Natural killer cell (primary cell): ENCODE results near the gene PRPS1L1. TPM values are rescaled to one million over a fixed set of nuclear protein-coding genes. Genes with fewer than 3 reads are reported as not detected.

Source experiments
- ATAC-seq, 3 donors: fragments of 150-1000 bp in 2 of 3; fragments of 200-7000 bp in 1 of 3; cut with Tn5 transposase; 1 replicate in 1 of 3; 2 replicates in 2 of 3; pipeline ENCODE4 v1.10.0; 2021; ENCODE audit warnings: mild to moderate bottlenecking in 2 of 3, moderate library complexity in 2 of 3
- DNase-seq, 2 donors: peaks; one replicate each; pipeline versions ENCODE4 v3.0.0 to v3.0.0-alpha.2; 2013 to 2021; ENCODE audit warnings: mixed read lengths in 1 of 2
- H3K27ac ChIP-seq: one replicate; pipeline ENCODE4 v1.5.1; 2013; ENCODE audit warnings: mild to moderate bottlenecking, low read length
- H3K27me3 ChIP-seq: one replicate; pipeline ENCODE4 v1.6.1; 2013; ENCODE audit warnings: low read length; ENCODE audit not compliant: control insufficient read depth, insufficient read depth
- H3K36me3 ChIP-seq: one replicate; pipeline ENCODE4 v1.6.1; 2013; ENCODE audit warnings: low read length; ENCODE audit not compliant: control insufficient read depth, insufficient read depth
- H3K4me1 ChIP-seq: one replicate; pipeline ENCODE4 v1.6.1; 2013; ENCODE audit warnings: low read length; ENCODE audit not compliant: control insufficient read depth, insufficient read depth
- H3K4me3 ChIP-seq: one replicate; pipeline ENCODE4 v1.5.1; 2013; ENCODE audit warnings: low read length
- H3K9me3 ChIP-seq: one replicate; pipeline ENCODE4 v1.6.1; 2013; ENCODE audit warnings: low read length; ENCODE audit not compliant: control insufficient read depth, insufficient read depth
- H3K27ac Mint-ChIP-seq, 2 donors: one replicate each; pipeline ENCODE4 v1.8.0; 2022; ENCODE audit warnings: mild to moderate bottlenecking in 2 of 2, mixed read lengths in 2 of 2, moderate library complexity in 1 of 2
- H3K27me3 Mint-ChIP-seq, 2 donors: one replicate each; pipeline ENCODE4 v1.8.0; 2022; ENCODE audit warnings: low read depth in 2 of 2, mixed read lengths in 2 of 2
- H3K36me3 Mint-ChIP-seq: one replicate; pipeline ENCODE4 v1.8.0; 2022; ENCODE audit warnings: mixed read lengths
- H3K4me1 Mint-ChIP-seq, 2 donors: one replicate each; pipeline ENCODE4 v1.8.0; 2022; ENCODE audit warnings: mixed read lengths in 2 of 2
- H3K4me3 Mint-ChIP-seq: one replicate; pipeline ENCODE4 v1.8.0; 2022; ENCODE audit warnings: mild to moderate bottlenecking, moderate library complexity, mixed read lengths
- H3K9me3 Mint-ChIP-seq, 2 donors: one replicate each; pipeline ENCODE4 v1.8.0; 2022; ENCODE audit warnings: mixed read lengths in 2 of 2
- CTCF ChIP-seq: fragments of 200-600 bp; IDR thresholded peaks from one replicate; pipeline ENCODE4 v1.8.0; 2022; ENCODE audit warnings: antibody characterized with exemption
- WGBS: methylation state at CpG from one replicate; pipeline ENCODE4 v1.1.7; 2013; ENCODE audit warnings: missing lambda C conversion rate; ENCODE audit not compliant: insufficient coverage; 5-methylcytosine and 5-hydroxymethylcytosine counted together
- intact Hi-C: fragments of 100-400 bp; cut with micrococcal nuclease; formaldehyde crosslinking; loops from one replicate; pipeline ENCODE4 v1.14.2; 2022
- total RNA-seq, 4 donors: library from RNA; stranded (reverse); fragments of 120-200 nt in 1 of 4; gene quantifications; one replicate each; pipeline versions ENCODE4 v1.2.3 to v1.2.4, GENCODE V29; 2013 to 2022

Gene PRPS1L1
- total RNA-seq, 3 donors from 2014 or later (not counting 1 experiment from before 2014, with no cell fraction given) = not detected

GRCh38 chr7:18041191-18041590 lies 13.5 kb upstream of the PRPS1L1 start:
- intact Hi-C loops = no loop called here
- DNase-seq (no peak), ATAC-seq (no peak)
- Histone ChIP-seq H3K9me3 (no peaks in the 10 kb centered on the region), H3K4me3 (no peak overlapping the region), H3K27me3 (no peaks in the 10 kb centered on the region), H3K4me1 (no peaks in the 10 kb centered on the region), H3K27ac (no peak overlapping the region), H3K36me3 (no peaks in the 10 kb centered on the region)
- H3K36me3 Mint-ChIP-seq = no peaks in the 10 kb centered on the region
- no peaks in the 10 kb centered on the region for H3K27me3 Mint-ChIP-seq
- no peaks in the 10 kb centered on the region for H3K9me3 Mint-ChIP-seq
- H3K4me1 Mint-ChIP-seq = no peaks in the 10 kb centered on the region
- H3K4me3 Mint-ChIP-seq = no peak overlapping the region
- no peak overlapping the region for H3K27ac Mint-ChIP-seq
- TF ChIP-seq CTCF = no peak

- intact Hi-C loops = no loop called here
- no peaks in the 10 kb centered on the region for H3K9me3 ChIP-seq
- no peaks in the 10 kb centered on the region for H3K4me1 ChIP-seq
- no peaks in the 10 kb centered on the region for H3K36me3 ChIP-seq
- Mint-ChIP-seq H3K36me3 (no peaks in the 10 kb centered on the region), H3K4me3 (no peak overlapping the region), H3K9me3 (no peaks in the 10 kb centered on the region), H3K27me3 (no peaks in the 10 kb centered on the region), H3K27ac (no peak overlapping the region), H3K4me1 (no peaks in the 10 kb centered on the region)
- H3K4me3 ChIP-seq = no peak overlapping the region
- no peak overlapping the region for H3K27ac ChIP-seq
- DNase-seq = no peak
- 91% methylated on average over 4 of the region's 5 CpGs for WGBS
- no peak for TF ChIP-seq CTCF
- ATAC-seq = no peak
- H3K27me3 ChIP-seq = no peaks in the 10 kb centered on the region
Observed at GRCh38 chr7:18040196-18040595, 12.6 kb upstream of the PRPS1L1 start.

GRCh38 chr7:18038382-18038781 lies 10.7 kb upstream of the PRPS1L1 start:
- Histone ChIP-seq H3K36me3 (no peaks in the 10 kb centered on the region), H3K4me3 (no peak overlapping the region), H3K9me3 (no peaks in the 10 kb centered on the region), H3K4me1 (no peaks in the 10 kb centered on the region), H3K27me3 (no peaks in the 10 kb centered on the region), H3K27ac (no peak overlapping the region)
- Mint-ChIP-seq H3K27ac (no peak overlapping the region), H3K36me3 (no peaks in the 10 kb centered on the region), H3K4me3 (no peak overlapping the region), H3K27me3 (peaks cover 2 to 7% of the 10 kb centered on the region in 2 donors), H3K9me3 (no peaks in the 10 kb centered on the region), H3K4me1 (no peaks in the 10 kb centered on the region)
- DNase-seq (no peak), ATAC-seq (no peak)
- TF ChIP-seq CTCF = no peak
- intact Hi-C loops = no loop called here

GRCh38 chr7:18037609-18038008 lies 10.0 kb upstream of the PRPS1L1 start:
- no peaks in the 10 kb centered on the region for H3K36me3 ChIP-seq
- no peaks in the 10 kb centered on the region for H3K9me3 ChIP-seq
- TF ChIP-seq CTCF = no peak
- H3K4me3 ChIP-seq = no peak overlapping the region
- 87% methylated on average over 3 of the region's 3 CpGs for WGBS
- peaks cover 2 to 12% of the 10 kb centered on the region in 2 donors for H3K27me3 Mint-ChIP-seq
- no peak overlapping the region for H3K4me3 Mint-ChIP-seq
- H3K4me1 ChIP-seq = no peaks in the 10 kb centered on the region
- no peaks in the 10 kb centered on the region for H3K27me3 ChIP-seq
- H3K27ac Mint-ChIP-seq = no peak overlapping the region
- H3K9me3 Mint-ChIP-seq = no peaks in the 10 kb centered on the region
- no peaks in the 10 kb centered on the region for H3K36me3 Mint-ChIP-seq
- H3K4me1 Mint-ChIP-seq = no peaks in the 10 kb centered on the region
- no peak for ATAC-seq
- H3K27ac ChIP-seq = no peak overlapping the region
- no peak for DNase-seq
- intact Hi-C loops = no loop called here
